H9 (cell line): ENCODE results near the gene CPNE7. TPM values are rescaled to one million over a fixed set of nuclear protein-coding genes. Genes with fewer than 3 reads are reported as not detected.

ENCODE experiments used
- DNase-seq: peaks from one replicate; pipeline ENCODE4 v3.0.0-alpha.2; 2017
- H2AFZ ChIP-seq: one replicate; pipeline ENCODE4 v1.6.1; 2013; ENCODE audit warnings: mild to moderate bottlenecking, low read length, control low read depth, moderate library complexity
- H2AK5ac ChIP-seq: 2 replicates; pipeline ENCODE4 v1.6.1; 2013; ENCODE audit warnings: low read length, control low read depth, mixed read lengths; ENCODE audit not compliant: insufficient read length
- H2BK120ac ChIP-seq: one replicate; pipeline ENCODE4 v1.6.1; 2013; ENCODE audit warnings: low read depth, mild to moderate bottlenecking, low read length, control low read depth, inconsistent platforms; ENCODE audit not compliant: poor library complexity, severe bottlenecking
- H2BK12ac ChIP-seq: 2 replicates; pipeline ENCODE4 v1.6.1; 2013; ENCODE audit warnings: low read length, control low read depth, mixed read lengths, low read depth; ENCODE audit not compliant: insufficient read length
- H2BK15ac ChIP-seq: 2 replicates; pipeline ENCODE4 v1.6.1; 2013; ENCODE audit warnings: low read depth, low read length, control low read depth
- H2BK20ac ChIP-seq: one replicate; pipeline ENCODE4 v1.6.1; 2013; ENCODE audit warnings: low read depth, mild to moderate bottlenecking, low read length, control low read depth, inconsistent platforms; ENCODE audit not compliant: poor library complexity, severe bottlenecking
- H2BK5ac ChIP-seq: 2 replicates; pipeline ENCODE4 v1.6.1; 2013; ENCODE audit warnings: low read length, control low read depth, mixed read lengths; ENCODE audit not compliant: insufficient read length
- H3K14ac ChIP-seq: 2 replicates; pipeline ENCODE4 v1.6.1; 2013; ENCODE audit warnings: low read length, control low read depth; ENCODE audit not compliant: insufficient read depth
- H3K18ac ChIP-seq: 2 replicates; pipeline ENCODE4 v1.6.1; 2013; ENCODE audit warnings: low read depth, mild to moderate bottlenecking, mixed read lengths, low read length, control low read depth; ENCODE audit not compliant: insufficient read length
- H3K23ac ChIP-seq: 2 replicates; pipeline ENCODE4 v1.6.1; 2013; ENCODE audit warnings: low read length, control low read depth, mixed read lengths, low read depth; ENCODE audit not compliant: insufficient read length
- H3K23me2 ChIP-seq: 2 replicates; pipeline ENCODE4 v1.6.1; 2013; ENCODE audit warnings: low read depth, mild to moderate bottlenecking, mixed read lengths, low read length, control low read depth; ENCODE audit not compliant: insufficient read length, poor library complexity, severe bottlenecking
- H3K27ac ChIP-seq: 2 replicates; pipeline ENCODE4 v1.5.1; 2013; ENCODE audit warnings: low read length, control low read depth, mixed read lengths, low read depth; ENCODE audit not compliant: insufficient read length
- H3K27me3 ChIP-seq: 2 replicates; pipeline ENCODE4 v1.6.1; 2013; ENCODE audit warnings: low read length, control low read depth, inconsistent platforms; ENCODE audit not compliant: insufficient read depth
- H3K4ac ChIP-seq: 2 replicates; pipeline ENCODE4 v1.6.1; 2013; ENCODE audit warnings: low read depth, mild to moderate bottlenecking, control low read depth, inconsistent platforms, low read length, moderate library complexity
- H3K4me1 ChIP-seq: 2 replicates; pipeline ENCODE4 v1.6.1; 2013; ENCODE audit warnings: low read length, control low read depth, inconsistent platforms; ENCODE audit not compliant: insufficient read depth
- H3K4me2 ChIP-seq: 2 replicates; pipeline ENCODE4 v1.6.1; 2013; ENCODE audit warnings: low read length, control low read depth, mixed read lengths; ENCODE audit not compliant: insufficient read length, insufficient read depth
- H3K56ac ChIP-seq: 2 replicates; pipeline ENCODE4 v1.6.1; 2013; ENCODE audit warnings: low read depth, mild to moderate bottlenecking, mixed read lengths, low read length, control low read depth; ENCODE audit not compliant: insufficient read length
- H3K79me1 ChIP-seq: 2 replicates; pipeline ENCODE4 v1.6.1; 2013; ENCODE audit warnings: low read depth, mild to moderate bottlenecking, moderate library complexity, low read length, control low read depth, inconsistent platforms; ENCODE audit not compliant: insufficient read depth, poor library complexity, severe bottlenecking
- H3K79me2 ChIP-seq: 2 replicates; pipeline ENCODE4 v1.6.1; 2013; ENCODE audit warnings: low read length, control low read depth, inconsistent platforms; ENCODE audit not compliant: insufficient read depth
- H3K9ac ChIP-seq: 2 replicates; pipeline ENCODE4 v1.6.1; 2013; ENCODE audit warnings: low read length, control low read depth, mixed read lengths; ENCODE audit not compliant: insufficient read length; ENCODE audit errors: extremely low read depth
- H3K9me3 ChIP-seq: one replicate; pipeline ENCODE4 v1.6.1; 2013; ENCODE audit warnings: low read depth, low read length, inconsistent platforms; ENCODE audit not compliant: control insufficient read depth
- H3T11ph ChIP-seq: one replicate; pipeline ENCODE4 v1.6.1; 2013; ENCODE audit warnings: mild to moderate bottlenecking, low read length, control low read depth, inconsistent platforms
- H4K20me1 ChIP-seq: one replicate; pipeline ENCODE4 v1.6.1; 2013; ENCODE audit not compliant: control insufficient read depth, insufficient read length, insufficient read depth
- H4K5ac ChIP-seq: 2 replicates; pipeline ENCODE4 v1.6.1; 2013; ENCODE audit warnings: low read depth, mild to moderate bottlenecking, mixed read lengths, low read length, control low read depth; ENCODE audit not compliant: insufficient read length
- H4K8ac ChIP-seq: replicated peaks from 2 replicates; pipeline ENCODE4 v1.6.1; 2013; ENCODE audit warnings: low read length, control low read depth, mixed read lengths, low read depth; ENCODE audit not compliant: insufficient read length
- H4K91ac ChIP-seq: 2 replicates; pipeline ENCODE4 v1.6.1; 2013; ENCODE audit warnings: low read depth, mild to moderate bottlenecking, moderate library complexity, mixed read lengths, low read length, control low read depth; ENCODE audit not compliant: insufficient read length
- H3K27ac Mint-ChIP-seq, 3 experiments: 2 replicates in 2 of 3; 3 replicates in 1 of 3; pipeline ENCODE4 v1.8.0; 2020 to 2021; ENCODE audit warnings: mixed read lengths in 3 of 3, mild to moderate bottlenecking in 1 of 3, moderate library complexity in 1 of 3
- H3K27me3 Mint-ChIP-seq: 2 replicates; pipeline ENCODE4 v1.8.0; 2021; ENCODE audit warnings: low read depth, mild to moderate bottlenecking, moderate library complexity, mixed read lengths
- H3K36me3 Mint-ChIP-seq, 3 experiments: 2 replicates in 2 of 3; 3 replicates in 1 of 3; pipeline ENCODE4 v1.8.0; 2020 to 2021; ENCODE audit warnings: low read depth in 3 of 3, mixed read lengths in 3 of 3; ENCODE audit not compliant: insufficient read depth in 1 of 3
- H3K4me1 Mint-ChIP-seq, 2 experiments: 2 replicates each; pipeline ENCODE4 v1.8.0; 2020; ENCODE audit warnings: mixed read lengths in 2 of 2
- H3K4me3 Mint-ChIP-seq, 2 experiments: 2 replicates in 1 of 2; 3 replicates in 1 of 2; pipeline ENCODE4 v1.8.0; 2020 to 2021; ENCODE audit warnings: mild to moderate bottlenecking in 2 of 2, mixed read lengths in 2 of 2, moderate library complexity in 1 of 2
- H3K9me3 Mint-ChIP-seq, 2 experiments: 2 replicates in 1 of 2; 3 replicates in 1 of 2; pipeline ENCODE4 v1.8.0; 2020; ENCODE audit warnings: mild to moderate bottlenecking in 2 of 2, mixed read lengths in 2 of 2, moderate library complexity in 1 of 2
- WGBS: extraction: QIAGEN DNeasy Blood & Tissue Kit; methylation state at CpG from one replicate; pipeline ENCODE4 v1.1.7; 2013; ENCODE audit warnings: missing lambda C conversion rate, low lambda C conversion rate, mixed read lengths; ENCODE audit not compliant: insufficient read length; ENCODE audit errors: extremely low coverage; 5-methylcytosine and 5-hydroxymethylcytosine counted together
- total RNA-seq: library from RNA; stranded (reverse); gene quantifications from 2 replicates; pipeline ENCODE4 v1.2.1, GENCODE V29; 2021
- TF ChIP-seq, protein P1 (sequence below): fragments of 200-600 bp; sonication (generic); conservative IDR thresholded peaks from 3 replicates; pipeline ENCODE4 v1.8.0; 2021; ENCODE audit warnings: antibody characterized with exemption, mild to moderate bottlenecking

Gene CPNE7
- total RNA-seq, 1 experiment from 2014 or later: 23.4 TPM

GRCh38 chr16:89555780-89556179 is 19.8 kb upstream of the CPNE7 start:
- Histone ChIP-seq H2BK20ac (no peak overlapping the region), H3K23ac (no peak overlapping the region), H2AK5ac (no peak overlapping the region), H3K56ac (no peak overlapping the region), H3K27ac (no peak overlapping the region), H3K4me1 (no peaks in the 10 kb centered on the region), H3K4ac (no peak overlapping the region), H2BK15ac (no peak overlapping the region), H2BK12ac (no peak overlapping the region), H3K79me1 (no peaks in the 10 kb centered on the region), H3K23me2 (no peaks in the 10 kb centered on the region), H3K18ac (no peak overlapping the region), H4K8ac (no peak overlapping the region), H3K14ac (no peak overlapping the region), H3K27me3 (no peaks in the 10 kb centered on the region), H4K20me1 (no peaks in the 10 kb centered on the region), H4K91ac (no peak overlapping the region), H3K4me2 (no peak overlapping the region), H3K79me2 (no peaks in the 10 kb centered on the region; the same call in 1 of the 2 replicates), H2BK5ac (no peak overlapping the region), H3K9me3 (no peaks in the 10 kb centered on the region), H2AFZ (no peak overlapping the region), H2BK120ac (no peak overlapping the region), H4K5ac (no peak overlapping the region), H3T11ph (no peak overlapping the region), H3K9ac (no peak overlapping the region)
- no CpG with 5 or more reads among the region's 13 CpGs for WGBS
- Mint-ChIP-seq H3K27ac (peak overlapping the region in 1 of 3 experiments; percentile 20; a peak in 1 of 7 replicates), H3K4me3 (no peak overlapping the region), H3K27me3 (no peaks in the 10 kb centered on the region), H3K36me3 (peaks cover 11 to 60% (median 56%) of the 10 kb centered on the region in 3 experiments), H3K9me3 (no peaks in the 10 kb centered on the region; a peak in 1 of 5 replicates), H3K4me1 (peaks cover 3 to 5% of the 10 kb centered on the region in 2 experiments)
- DNase-seq: no peak
- TF ChIP-seq, protein P1, sequence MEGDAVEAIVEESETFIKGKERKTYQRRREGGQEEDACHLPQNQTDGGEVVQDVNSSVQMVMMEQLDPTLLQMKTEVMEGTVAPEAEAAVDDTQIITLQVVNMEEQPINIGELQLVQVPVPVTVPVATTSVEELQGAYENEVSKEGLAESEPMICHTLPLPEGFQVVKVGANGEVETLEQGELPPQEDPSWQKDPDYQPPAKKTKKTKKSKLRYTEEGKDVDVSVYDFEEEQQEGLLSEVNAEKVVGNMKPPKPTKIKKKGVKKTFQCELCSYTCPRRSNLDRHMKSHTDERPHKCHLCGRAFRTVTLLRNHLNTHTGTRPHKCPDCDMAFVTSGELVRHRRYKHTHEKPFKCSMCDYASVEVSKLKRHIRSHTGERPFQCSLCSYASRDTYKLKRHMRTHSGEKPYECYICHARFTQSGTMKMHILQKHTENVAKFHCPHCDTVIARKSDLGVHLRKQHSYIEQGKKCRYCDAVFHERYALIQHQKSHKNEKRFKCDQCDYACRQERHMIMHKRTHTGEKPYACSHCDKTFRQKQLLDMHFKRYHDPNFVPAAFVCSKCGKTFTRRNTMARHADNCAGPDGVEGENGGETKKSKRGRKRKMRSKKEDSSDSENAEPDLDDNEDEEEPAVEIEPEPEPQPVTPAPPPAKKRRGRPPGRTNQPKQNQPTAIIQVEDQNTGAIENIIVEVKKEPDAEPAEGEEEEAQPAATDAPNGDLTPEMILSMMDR: no peak
